EL (cell line): ENCODE data around the gene HOXD9.

Experiments used
- DNase-seq: peaks from one replicate; pipeline ENCODE4 v3.0.0-alpha.2; 2016

HOXD9 gene

DNA sequence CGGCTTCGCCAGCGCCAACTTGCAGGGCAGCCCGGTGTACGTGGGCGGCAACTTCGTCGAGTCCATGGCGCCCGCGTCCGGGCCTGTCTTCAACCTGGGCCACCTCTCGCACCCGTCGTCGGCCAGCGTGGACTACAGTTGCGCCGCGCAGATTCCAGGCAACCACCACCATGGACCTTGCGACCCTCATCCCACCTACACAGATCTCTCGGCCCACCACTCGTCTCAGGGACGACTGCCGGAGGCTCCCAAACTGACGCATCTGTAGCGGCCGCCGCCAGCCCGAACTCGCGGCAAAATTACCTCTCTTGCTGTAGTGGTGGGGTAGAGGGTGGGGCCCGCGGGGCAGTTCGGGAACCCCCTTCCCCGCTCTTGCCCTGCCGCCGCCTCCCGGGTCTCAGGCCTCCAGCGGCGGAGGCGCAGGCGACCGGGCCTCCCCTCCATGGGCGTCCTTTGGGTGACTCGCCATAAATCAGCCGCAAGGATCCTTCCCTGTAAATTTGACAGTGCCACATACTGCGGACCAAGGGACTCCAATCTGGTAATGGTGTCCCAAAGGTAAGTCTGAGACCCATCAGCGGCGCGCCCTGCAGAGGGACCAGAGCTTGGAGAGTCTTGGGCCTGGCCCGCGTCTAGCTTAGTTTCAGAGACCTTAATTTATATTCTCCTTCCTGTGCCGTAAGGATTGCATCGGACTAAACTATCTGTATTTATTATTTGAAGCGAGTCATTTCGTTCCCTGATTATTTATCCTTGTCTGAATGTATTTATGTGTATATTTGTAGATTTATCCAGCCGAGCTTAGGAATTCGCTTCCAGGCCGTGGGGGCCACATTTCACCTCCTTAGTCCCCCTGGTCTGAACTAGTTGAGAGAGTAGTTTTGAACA is 49.7 kb downstream of the HOXD9 start:
- DNase-seq: no peak

DNA sequence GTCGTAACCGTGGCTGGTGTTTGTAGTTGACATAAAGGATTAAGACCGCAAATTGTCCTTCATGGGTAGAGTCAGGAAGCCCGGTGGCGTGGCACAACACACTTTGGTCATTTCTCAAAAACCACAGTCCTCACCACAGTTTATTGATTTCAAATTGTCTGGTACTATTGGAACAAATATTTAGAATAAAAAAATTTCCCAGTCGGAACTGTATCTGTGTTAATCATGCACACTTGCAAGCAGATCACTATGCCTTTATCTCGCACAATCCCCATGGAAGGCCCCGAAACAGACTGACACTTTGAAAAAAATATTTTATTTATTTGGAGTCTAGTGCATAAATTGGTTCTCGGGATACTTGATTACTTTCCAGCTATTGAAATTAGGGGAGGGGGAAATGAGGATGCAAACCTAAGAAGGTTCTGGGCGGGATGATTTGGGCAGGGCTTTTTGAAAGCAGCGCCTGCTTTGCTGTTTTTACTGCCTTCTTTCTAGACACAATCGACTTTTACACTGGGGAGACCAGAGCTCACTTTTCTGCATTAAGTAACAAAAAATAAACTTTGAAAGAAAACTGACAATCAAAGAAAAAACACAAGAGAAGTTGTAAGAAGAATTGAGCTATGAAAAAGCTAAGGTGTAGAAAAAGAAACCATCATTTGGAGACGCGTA is 50.5 kb downstream of the HOXD9 start:
- DNase-seq: no peak

DNA sequence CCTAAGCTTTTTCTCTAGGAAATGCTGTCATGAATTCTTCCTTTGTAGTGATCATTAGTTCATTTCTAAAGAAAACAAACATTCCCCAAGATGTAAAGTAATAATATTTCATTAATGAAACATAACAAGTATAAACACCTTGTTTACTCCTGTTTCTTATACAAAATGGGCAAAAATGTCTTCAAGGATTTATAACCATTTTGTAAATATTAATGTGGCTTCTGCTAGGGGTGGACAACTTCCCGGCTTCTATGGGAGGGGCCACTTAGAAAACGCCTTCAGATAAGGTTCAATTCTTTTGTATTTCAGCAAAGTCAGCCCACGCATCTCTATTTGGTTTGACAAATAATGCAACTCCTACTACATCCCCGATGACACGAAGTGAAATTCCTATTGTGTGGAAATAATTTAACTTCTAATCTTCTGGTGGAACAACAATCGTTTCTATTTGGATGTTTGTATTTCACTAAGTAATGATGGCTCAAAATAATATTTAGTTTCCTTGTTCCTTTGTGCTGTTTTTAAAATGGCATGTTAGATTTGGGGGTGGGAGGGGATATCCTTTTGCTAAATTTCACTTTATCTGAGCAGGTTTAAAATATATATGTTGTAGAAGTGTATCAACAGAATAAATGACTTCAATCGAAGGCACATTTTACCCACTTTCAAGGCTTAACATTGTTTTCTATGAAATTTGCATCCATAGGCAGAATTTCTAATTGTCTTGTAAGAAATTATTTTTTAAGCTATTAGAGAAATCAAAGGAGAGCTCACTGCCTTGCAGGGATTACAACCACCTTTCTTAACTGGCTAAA is 51.3 kb downstream of the HOXD9 start:
- no peak for DNase-seq

DNA sequence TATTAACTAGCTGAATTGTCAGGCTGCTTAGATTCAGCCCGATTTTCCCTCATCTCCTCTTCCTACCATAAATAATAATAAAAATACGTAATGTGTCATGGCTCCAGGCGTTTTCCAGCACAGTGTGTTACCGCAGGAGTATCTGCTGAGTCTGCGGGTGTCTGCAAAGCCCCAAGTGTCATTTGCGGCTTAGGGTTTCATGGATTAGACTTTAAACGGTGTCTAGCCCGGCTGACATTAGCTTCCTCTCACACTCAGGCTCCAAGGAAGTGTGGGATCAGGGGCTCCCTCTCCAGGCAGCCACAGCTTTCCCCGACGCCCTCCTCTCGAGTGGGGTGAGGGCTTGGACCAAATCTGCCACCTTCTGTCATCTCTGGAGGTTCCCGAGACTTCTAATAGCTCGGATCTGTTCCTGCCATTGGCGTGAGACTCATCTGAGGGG is 51.9 kb downstream of the HOXD9 start:
- no peak for DNase-seq
